Esophagus squamous epithelium (tissue), 4 donors: ENCODE results near the gene SPATA33.

Source experiments
- CTCF ChIP-seq, 6 experiments: fragments of 450-650 bp in 4 of 6; fragments of 200-600 bp in 2 of 6; sonication (generic) in 2 of 6; IDR thresholded peaks; one replicate each; pipeline ENCODE4 v1.5.1; 2016 to 2019; ENCODE audit warnings: antibody characterized with exemption in 6 of 6, mild to moderate bottlenecking in 4 of 6, moderate library complexity in 4 of 6
- POLR2A ChIP-seq, 4 donors: fragments of 450-650 bp; IDR thresholded peaks; one replicate each; pipeline ENCODE4 v1.6.1; 2017; ENCODE audit warnings: antibody characterized with exemption in 4 of 4, mild to moderate bottlenecking in 4 of 4, moderate library complexity in 3 of 4

- TF ChIP-seq CTCF (IDR thresholded peaks at IDR 0.05): no peak
- no peak for TF ChIP-seq POLR2A (IDR thresholded peaks at IDR 0.05)
Observed at GRCh38 chr16:89685916-89686315, 28.3 kb downstream of the SPATA33 start.
